ENCODE measurements around the gene GJC1. TPM values are rescaled to one million over a fixed set of nuclear protein-coding genes. Genes with fewer than 3 reads are reported as not detected.

Gene GJC1
- total and polyA plus RNA-seq, 9 of the 15 experiments (the other 6 are each of a cell fraction or from before 2014, with no cell fraction given), result 0.04 to 1.4 (median 0.18) TPM; not detected in 1

DNA sequence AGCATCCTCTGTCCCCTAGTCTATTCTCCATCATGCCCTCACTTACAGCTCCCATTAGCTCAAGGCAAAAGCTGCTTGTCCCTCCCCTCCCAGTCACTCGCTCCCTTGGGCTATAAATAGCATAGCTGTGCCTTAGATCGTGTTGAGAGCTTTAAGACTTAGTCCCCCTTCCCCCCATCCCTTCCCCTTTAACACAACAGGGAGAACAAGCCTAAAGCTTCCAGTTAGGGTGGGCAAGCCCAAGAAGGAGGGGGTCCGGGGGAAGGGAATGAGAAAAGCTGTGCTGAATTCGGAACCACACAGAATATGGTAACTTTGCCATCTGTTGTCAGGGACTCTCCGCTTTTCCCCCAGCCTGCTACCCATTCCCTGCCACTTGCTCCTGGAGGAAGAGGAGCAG is 12.7 kb upstream of the GJC1 start:
- in situ Hi-C loops (cut with MboI), result no loop called here
- WGBS (ENCODE audit: insufficient coverage, low coverage, missing lambda C conversion rate), result 0% methylated on average over 2 of the region's 5 CpGs
- H3K27me3 ChIP-seq (ENCODE audit: control insufficient read depth in 2 of 2, insufficient read depth in 2 of 2, low read length in 2 of 2), result no peaks in the 10 kb centered on the region
- ChIA-PET POLR2A (interaction anchor here (0.6 kb wide), 1 partner anchor 308 kb away, joined by 5 read pairs; no protein-coding TSS in a partner anchor), CTCF (ENCODE audit: low intra/inter-chr PET ratio) (no interaction called here)
- no peak overlapping the region for H3K4me3 ChIP-seq
- H3K9me1 ChIP-seq (ENCODE audit: control insufficient read depth, insufficient read depth, low read length), result no peaks in the 10 kb centered on the region
- TF ChIP-seq ZNF263 (CRISPR knock-in tag; IDR thresholded peaks at IDR 0.05; ENCODE audit: borderline replicate concordance) (no peak), MEF2D (tag; conservative IDR thresholded peaks at IDR 0.05; ENCODE audit: low read depth) (peak; percentile 70; the same call in 1 of the 2 replicates), BHLHE40 (IDR thresholded peaks at IDR 0.05; ENCODE audit: low read length) (no peak), JUNB (CRISPR knock-in tag; conservative IDR thresholded peaks at IDR 0.05) (no peak), ZKSCAN8 (CRISPR knock-in tag; IDR thresholded peaks at IDR 0.05) (no peak), ELF4 (CRISPR knock-in tag; IDR thresholded peaks at IDR 0.05) (no peak), ZNF696 (CRISPR knock-in tag; conservative IDR thresholded peaks at IDR 0.05) (no peak), HNRNPK (IDR thresholded peaks at IDR 0.05; ENCODE audit: low read depth, low read length, poor library complexity, severe bottlenecking) (no peak), ZNF232 (CRISPR knock-in tag; IDR thresholded peaks at IDR 0.05) (no peak), ZNF217 (CRISPR knock-in tag; IDR thresholded peaks at IDR 0.05) (no peak), MEF2A (IDR thresholded peaks at IDR 0.05; ENCODE audit: control insufficient read depth, low read depth, low read length) (peak; percentile 65; the same call in 1 of the 2 replicates), NCOR1 (IDR thresholded peaks at IDR 0.05) (no peak), SMAD4 (CRISPR knock-in tag; conservative IDR thresholded peaks at IDR 0.05) (no peak), RFX7 (CRISPR knock-in tag; IDR thresholded peaks at IDR 0.05) (no peak), TAF1 (IDR thresholded peaks at IDR 0.05; ENCODE audit: control insufficient read depth, extremely low read depth, insufficient read depth, low read length, severe bottlenecking) (no peak)
- TF ChIP-seq, protein P1, sequence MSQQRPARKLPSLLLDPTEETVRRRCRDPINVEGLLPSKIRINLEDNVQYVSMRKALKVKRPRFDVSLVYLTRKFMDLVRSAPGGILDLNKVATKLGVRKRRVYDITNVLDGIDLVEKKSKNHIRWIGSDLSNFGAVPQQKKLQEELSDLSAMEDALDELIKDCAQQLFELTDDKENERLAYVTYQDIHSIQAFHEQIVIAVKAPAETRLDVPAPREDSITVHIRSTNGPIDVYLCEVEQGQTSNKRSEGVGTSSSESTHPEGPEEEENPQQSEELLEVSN (IDR thresholded peaks at IDR 0.05; ENCODE audit: borderline replicate concordance in 1 of 2, extremely low read depth in 1 of 2, insufficient read depth in 1 of 2, insufficient read length in 1 of 2, low read depth in 1 of 2, low read length in 1 of 2, poor library complexity in 1 of 2, severe bottlenecking in 1 of 2), result no peak
- TF ChIP-seq, protein P2, sequence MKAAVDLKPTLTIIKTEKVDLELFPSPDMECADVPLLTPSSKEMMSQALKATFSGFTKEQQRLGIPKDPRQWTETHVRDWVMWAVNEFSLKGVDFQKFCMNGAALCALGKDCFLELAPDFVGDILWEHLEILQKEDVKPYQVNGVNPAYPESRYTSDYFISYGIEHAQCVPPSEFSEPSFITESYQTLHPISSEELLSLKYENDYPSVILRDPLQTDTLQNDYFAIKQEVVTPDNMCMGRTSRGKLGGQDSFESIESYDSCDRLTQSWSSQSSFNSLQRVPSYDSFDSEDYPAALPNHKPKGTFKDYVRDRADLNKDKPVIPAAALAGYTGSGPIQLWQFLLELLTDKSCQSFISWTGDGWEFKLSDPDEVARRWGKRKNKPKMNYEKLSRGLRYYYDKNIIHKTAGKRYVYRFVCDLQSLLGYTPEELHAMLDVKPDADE (conservative IDR thresholded peaks at IDR 0.05; ENCODE audit: control insufficient read depth, low read depth, low read length), result no peak
- no peaks in the 10 kb centered on the region for H3K79me2 ChIP-seq (ENCODE audit: control insufficient read depth, insufficient read depth, low read length)
- FAIRE-seq, result no peak
- no peak overlapping the region for H3K27ac ChIP-seq (ENCODE audit: extremely low read depth, low read depth, low read length)
- no peaks in the 10 kb centered on the region for H3K9me3 ChIP-seq (replicated peaks; ENCODE audit: control insufficient read depth, insufficient read depth, low read depth, low read length)
- H4K20me1 ChIP-seq (replicated peaks; ENCODE audit: control insufficient read depth, insufficient read depth, low read length), result no peaks in the 10 kb centered on the region
- H3K4me2 ChIP-seq (ENCODE audit: insufficient read depth, low read length), result no peak overlapping the region
- H3K4me1 ChIP-seq (replicated peaks in 1 of 2; ENCODE audit: control insufficient read depth in 2 of 2, insufficient read depth in 2 of 2, low read length in 2 of 2), result no peaks in the 10 kb centered on the region; a peak in 1 of 5 replicates
- 0 out of 3 replicates have a peak, but pooled peaks have one; percentile 29 for ATAC-seq
- peak in 1 of 4 experiments; percentile 23 for DNase-seq (ENCODE audit: extremely low read depth in 1 of 4, low spot score in 3 of 4)
- H2AFZ ChIP-seq (ENCODE audit: low read depth, low read length), result no peak overlapping the region
- H3K36me3 ChIP-seq (ENCODE audit: control insufficient read depth, insufficient read depth, low read length), result no peaks in the 10 kb centered on the region
- intact Hi-C loops (cut with micrococcal nuclease), result loop anchor here (5.0 kb wide), 1 partner anchor 65 kb away; no protein-coding TSS in a partner anchor
- BruUV-seq (replicated peaks), result no TSS peak
- H3K9ac ChIP-seq (ENCODE audit: insufficient read depth in 1 of 2, low read depth in 2 of 2, low read length in 2 of 2), result no peak overlapping the region; a peak in 1 of 4 replicates
